AG04450 (cell line): Measurements from ENCODE around the gene CTPS1. TPM values are rescaled to one million over a fixed set of nuclear protein-coding genes. Genes with fewer than 3 reads are reported as not detected.

Experiments
- CTCF ChIA-PET: fragments of 300-600, 350-600 bp; formaldehyde crosslinking; extraction: SDS; loops from one replicate; lab custom pipeline; 2022; ENCODE audit warnings: antibody characterized with exemption, inconsistent platforms; lab: Charles Lee
- POLR2A ChIA-PET: fragments of 350-600 bp; formaldehyde crosslinking; extraction: SDS; loops from one replicate; lab custom pipeline; 2021; ENCODE audit warnings: antibody characterized with exemption, inconsistent platforms; lab: Yijun Ruan, JAX
- DNase-seq: peaks from one replicate; pipeline ENCODE4 v3.0.0-alpha.2; 2011; ENCODE audit warnings: low read depth, low spot score
- H3K27ac ChIP-seq: one replicate; pipeline ENCODE4 v1.5.1; 2012; ENCODE audit warnings: low read depth, low read length, control low read depth
- H3K27me3 ChIP-seq: one replicate; pipeline ENCODE4 v1.6.0; 2012; ENCODE audit warnings: low read length; ENCODE audit not compliant: control insufficient read depth, insufficient read depth
- H3K4me3 ChIP-seq: 2 replicates; pipeline ENCODE4 v1.5.1; 2011; ENCODE audit warnings: mild to moderate bottlenecking, low read depth, low read length, control low read depth
- H3K9me3 ChIP-seq: 2 replicates; pipeline ENCODE4 v1.5.1; 2012; ENCODE audit warnings: low read length; ENCODE audit not compliant: control insufficient read depth, insufficient read depth
- CTCF ChIP-seq: IDR thresholded peaks from 2 replicates; pipeline ENCODE4 v1.5.1; 2011; ENCODE audit warnings: low read depth, low read length, control low read depth, inconsistent platforms
- polyA plus RNA-seq: library from polyadenylated mRNA; depleted of rRNA; stranded (reverse); fragments of >200 nt; gene quantifications from 2 replicates; pipeline ENCODE4 v1.2.3, GENCODE V29; 2011; rRNA removed
- small RNA-seq: library from RNA; depleted of rRNA; stranded (forward); fragments of <200 nt; gene quantifications from one replicate; pipeline ENCODE3, GENCODE V24; 2012; ENCODE audit warnings: low read depth; ENCODE audit not compliant: insufficient read length

CTPS1 gene
- polyA plus RNA-seq, 1 experiment = 29.5 TPM

- TF ChIP-seq CTCF = no peak
- ChIA-PET CTCF (no interaction called here), POLR2A (no interaction called here)
- Histone ChIP-seq H3K27me3 (no peaks in the 10 kb centered on the region), H3K27ac (no peak overlapping the region), H3K9me3 (0 out of 2 replicates have a peak, but pooled peaks cover 7% of the 10 kb centered on the region), H3K4me3 (no peak overlapping the region)
- DNase-seq = no peak
Observed at GRCh38 chr1:41056907-41057306, 77.4 kb downstream of the CTPS1 start.

Small RNA genes lying within 50 kb of the gene (small RNA-seq; reads per million reads assigned to genes)
- not detected for gene UBE2V1P8

Other genes with a start within 250 kb of the CTPS1 start
- 0.04 TPM in 1 of 2 replicates, not detected in the other for gene KCNQ4, start 195.9 kb upstream of the CTPS1 start, polyA plus RNA-seq
- gene CITED4, start 117.3 kb upstream of the CTPS1 start, polyA plus RNA-seq = 0.53 and 0.98 TPM in 2 replicates
- 0.06 and 0.09 TPM in 2 replicates for gene SLFNL1, start 42.0 kb downstream of the CTPS1 start, polyA plus RNA-seq